Endothelial cell of umbilical vein (primary cell): ENCODE results near the gene ZBTB9. TPM values are rescaled to one million over a fixed set of nuclear protein-coding genes. Genes with fewer than 3 reads are reported as not detected.

Experiments
- BruUV-seq: library from RNA; stranded (reverse); fragments of 400-500 nt; replicated peaks from 2 replicates; lab custom pipeline; 2021; lab: Mats Ljungman, UMichigan
- CTCF ChIA-PET: fragments of 300-600, 350-600 bp; sonication (Branson Sonifier 250); formaldehyde crosslinking; loops from one replicate; lab custom pipeline; 2021; ENCODE audit warnings: antibody characterized with exemption, inconsistent platforms; lab: Charles Lee
- POLR2A ChIA-PET: fragments of 300-600, 350-600 bp; sonication (Branson Sonifier 250); formaldehyde crosslinking; loops from one replicate; lab custom pipeline; 2021; ENCODE audit warnings: antibody characterized with exemption, inconsistent platforms; lab: Charles Lee
- DNase-seq: peaks from one replicate; pipeline ENCODE4 v3.0.0-alpha.2; 2011; ENCODE audit warnings: low read depth, low spot score
- FAIRE-seq: peaks from 2 replicates; lab custom pipeline; 2011; peaks lifted over from hg19 to GRCh38; lab: Jason Lieb, UNC
- H2AFZ ChIP-seq: 2 replicates; pipeline ENCODE4 v1.6.0; 2012; ENCODE audit warnings: low read depth, low read length, control low read depth, inconsistent platforms
- H3K27ac ChIP-seq: 2 replicates; pipeline ENCODE4 v1.5.1; 2011; ENCODE audit warnings: low read depth, mild to moderate bottlenecking, control low read depth, low read length, moderate library complexity; ENCODE audit not compliant: insufficient read depth
- H3K27me3 ChIP-seq, 2 experiments: 2 replicates each; pipeline versions ENCODE4 v1.6.0 to v1.6.1; 2011; ENCODE audit warnings: low read length in 2 of 2, mixed read lengths in 1 of 2; ENCODE audit not compliant: control insufficient read depth in 2 of 2, insufficient read depth in 2 of 2
- H3K36me3 ChIP-seq, 2 experiments: 2 replicates in 1 of 2; 3 replicates in 1 of 2; pipeline ENCODE4 v1.5.1; 2011; ENCODE audit warnings: low read length in 2 of 2, mild to moderate bottlenecking in 1 of 2, moderate library complexity in 1 of 2; ENCODE audit not compliant: control insufficient read depth in 2 of 2, insufficient read depth in 2 of 2; ENCODE audit errors: extremely low read depth in 1 of 2
- H3K4me1 ChIP-seq: 3 replicates; pipeline ENCODE4 v1.5.1; 2011; ENCODE audit warnings: mild to moderate bottlenecking, low read length; ENCODE audit not compliant: control insufficient read depth, insufficient read depth; ENCODE audit errors: extremely low read depth
- H3K4me2 ChIP-seq: 2 replicates; pipeline ENCODE4 v1.6.1; 2011; ENCODE audit warnings: low read length, control low read depth, mixed read lengths; ENCODE audit not compliant: insufficient read depth
- H3K4me3 ChIP-seq, 3 experiments: fragments of 200-600 bp in 1 of 3; sonication (generic), shearing (Covaris generic) in 1 of 3; replicated peaks in 1 of 3; 2 replicates each; pipeline ENCODE4 v1.5.1; 2011 to 2016; ENCODE audit warnings: control low read depth in 3 of 3, low read length in 3 of 3, mild to moderate bottlenecking in 2 of 3, inconsistent platforms in 1 of 3, low read depth in 1 of 3, moderate library complexity in 1 of 3; ENCODE audit not compliant: insufficient read depth in 1 of 3
- H3K79me2 ChIP-seq: 2 replicates; pipeline ENCODE4 v1.6.0; 2012; ENCODE audit warnings: low read length, inconsistent platforms; ENCODE audit not compliant: control insufficient read depth, insufficient read depth
- H3K9ac ChIP-seq: replicated peaks from 2 replicates; pipeline ENCODE3; 2011; ENCODE audit warnings: low read length, control low read depth; ENCODE audit not compliant: insufficient read depth; ENCODE audit errors: extremely low read depth
- H3K9me1 ChIP-seq: replicated peaks from 3 replicates; pipeline ENCODE4 v1.6.0; 2011; ENCODE audit warnings: mild to moderate bottlenecking, low read length; ENCODE audit not compliant: control insufficient read depth, insufficient read depth; ENCODE audit errors: extremely low read depth
- H3K9me3 ChIP-seq: replicated peaks from 2 replicates; pipeline ENCODE4 v1.5.1; 2012; ENCODE audit warnings: low read length, inconsistent platforms; ENCODE audit not compliant: control insufficient read depth, insufficient read depth
- H4K20me1 ChIP-seq: replicated peaks from 2 replicates; pipeline ENCODE3; 2011; ENCODE audit warnings: mild to moderate bottlenecking, low read length; ENCODE audit not compliant: control insufficient read depth, insufficient read depth; ENCODE audit errors: extremely low read depth
- EZH2 ChIP-seq: IDR thresholded peaks from 2 replicates; pipeline ENCODE4 v1.6.1; 2012; ENCODE audit warnings: borderline replicate concordance, low read depth, mild to moderate bottlenecking, moderate library complexity, low read length, inconsistent platforms; ENCODE audit not compliant: severe bottlenecking
- FOS ChIP-seq: IDR thresholded peaks from 2 replicates; pipeline ENCODE4 v1.6.1; 2011; ENCODE audit warnings: mild to moderate bottlenecking, low read length, moderate library complexity, borderline replicate concordance; ENCODE audit not compliant: insufficient read depth
- GATA2 ChIP-seq: IDR thresholded peaks from 2 replicates; pipeline ENCODE4 v1.7.0; 2011; ENCODE audit warnings: low read depth, mild to moderate bottlenecking, moderate library complexity, mixed read lengths, low read length; ENCODE audit not compliant: insufficient read length, insufficient read depth
- JUN ChIP-seq: IDR thresholded peaks from 2 replicates; pipeline ENCODE4 v1.6.1; 2011; ENCODE audit warnings: borderline replicate concordance, low read depth; ENCODE audit not compliant: insufficient read length, insufficient read depth
- MYC ChIP-seq: IDR thresholded peaks from one replicate; pipeline ENCODE4 v1.6.1; 2011; ENCODE audit warnings: mild to moderate bottlenecking, low read depth, low read length
- POLR2A ChIP-seq: IDR thresholded peaks from 2 replicates; pipeline ENCODE4 v1.6.1; 2012; ENCODE audit warnings: low read depth, mild to moderate bottlenecking, control low read depth, low read length
- POLR2AphosphoS5 ChIP-seq: IDR thresholded peaks from 2 replicates; pipeline ENCODE4 v1.6.1; 2012; ENCODE audit warnings: low read depth, mild to moderate bottlenecking, control low read depth, low read length, moderate library complexity; ENCODE audit not compliant: insufficient read depth
- dilution Hi-C: fragments of 300-500 bp; cut with MboI; formaldehyde crosslinking; loops from one replicate; pipeline ENCODE4 v1.15.0; 2019; ENCODE audit warnings: low sequenced_read_pairs; ENCODE audit not compliant: extremely low pct_ligation_motif_present
- intact Hi-C: fragments of 100-400 bp; cut with micrococcal nuclease; formaldehyde crosslinking; loops from one replicate; pipeline ENCODE4 v1.10.0; 2022
- polyA plus RNA-seq, 4 experiments: library from polyadenylated mRNA; depleted of rRNA in 3 of 4; stranded (reverse) in 3 of 4; unstranded in 1 of 4; fragments of >200 nt; gene quantifications; 2 replicates each; pipeline versions ENCODE4 v1.2.1 to v1.2.3, GENCODE V29; 2011 to 2012; ENCODE audit warnings: missing spikeins in 1 of 4
- total RNA-seq: library from RNA; stranded (reverse); gene quantifications from 2 replicates; pipeline ENCODE4 v1.2.3, GENCODE V29; 2021
- TF ChIP-seq, protein P1 (sequence below), 2 donors: IDR thresholded peaks; 1 replicate in 1 of 2; 2 replicates in 1 of 2; pipeline ENCODE4 v1.5.1; 2011; ENCODE audit warnings: low read length in 2 of 2, mild to moderate bottlenecking in 2 of 2, moderate library complexity in 2 of 2, control low read depth in 1 of 2, inconsistent platforms in 1 of 2, low read depth in 1 of 2; ENCODE audit not compliant: insufficient read depth in 1 of 2; ENCODE audit errors: extremely low read depth in 1 of 2
- TF ChIP-seq, protein P2 (sequence below): IDR thresholded peaks from 2 replicates; pipeline ENCODE4 v1.6.1; 2011; ENCODE audit not compliant: insufficient read depth, insufficient read length

ZBTB9 gene
- total and polyA plus RNA-seq, 2 donors (not counting 3 experiments of a cell fraction or from before 2014, with no cell fraction given) = 4.7 to 8.0 TPM

DNA sequence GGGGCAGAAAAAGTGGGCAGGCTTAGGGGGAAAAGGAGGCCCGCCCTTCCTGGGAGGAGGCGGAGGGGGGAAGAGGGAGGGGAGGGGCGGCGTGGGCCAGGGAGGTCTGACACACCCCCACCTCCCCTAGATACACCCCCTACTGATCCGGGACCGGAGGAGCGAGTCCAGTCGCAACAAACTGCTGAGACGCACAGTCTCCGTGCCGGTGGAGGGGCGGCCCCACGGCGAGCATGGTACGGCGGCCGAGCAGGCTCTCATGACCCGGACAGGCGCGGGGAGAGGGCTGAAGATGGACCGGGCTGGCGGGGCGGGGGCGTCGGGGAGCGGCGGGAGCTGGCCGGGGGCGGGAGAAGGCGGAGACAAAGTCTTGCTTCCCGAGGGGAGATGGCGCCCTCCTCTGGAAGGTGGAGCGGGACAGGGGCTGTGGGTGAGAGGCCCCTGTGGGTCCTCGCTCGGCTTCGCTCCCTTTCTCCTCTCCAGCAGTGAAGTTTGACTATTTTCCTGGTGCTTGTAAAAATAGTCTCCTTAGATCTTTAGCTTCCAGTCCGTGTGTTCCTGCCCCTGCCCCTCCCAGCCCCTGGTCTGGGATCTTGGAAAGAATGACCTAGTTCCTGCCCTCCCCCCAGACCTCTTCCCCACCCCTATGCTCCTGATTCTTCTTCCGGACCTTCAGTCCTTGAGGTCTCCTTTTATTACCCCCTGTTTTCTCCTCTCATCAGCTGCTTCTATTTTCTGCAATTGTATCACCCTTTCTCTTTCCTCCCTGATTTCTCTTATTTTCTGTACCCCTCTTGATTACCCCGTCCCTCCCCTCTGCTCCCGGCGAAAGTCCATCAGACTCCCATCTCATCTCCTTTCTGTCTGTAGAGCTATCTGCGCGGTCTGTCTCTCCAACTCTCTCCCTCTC is 28.5 kb upstream of the ZBTB9 start:
- Histone ChIP-seq H3K36me3 (no peaks in the 10 kb centered on the region), H3K27ac (peak overlapping the region; percentile 56), H3K4me1 (peaks cover 26% of the 10 kb centered on the region), H3K9me3 (no peaks in the 10 kb centered on the region), H2AFZ (peak overlapping the region; percentile 82), H3K4me3 (peak overlapping the region; percentile 54 to 70 (median 69)), H3K79me2 (no peaks in the 10 kb centered on the region), H3K27me3 (peaks cover 16% of the 10 kb centered on the region in 2 experiments), H3K4me2 (peak overlapping the region; percentile 89), H3K9me1 (no peaks in the 10 kb centered on the region), H4K20me1 (no peaks in the 10 kb centered on the region), H3K9ac (peak overlapping the region; percentile 60)
- intact Hi-C loops (loop anchor here (1.0 to 5.0 kb wide), 5 partner anchors 9 to 155 kb away; partner anchors contain the start of genes BAK1, KIFC1, RPS18 and VPS52), dilution Hi-C loops (no loop called here)
- ChIA-PET CTCF (interaction anchor here (0.5 to 2.5 kb wide), 15 partner anchors 10 to 728 kb away, joined by 3 to 15 read pairs (median 3); partner anchors contain the start of genes B3GALT4, CUTA and PHF1), POLR2A (interaction anchor here (0.8 kb wide), 1 partner anchor 108 kb away, joined by 3 read pairs; the partner anchor contains the start of gene ZBTB22)
- DNase-seq (peak; percentile 85), FAIRE-seq (peak; percentile 85)
- TSS peak; percentile 56 for BruUV-seq
- TF ChIP-seq POLR2AphosphoS5 (peak; percentile 90), FOS (no peak), EZH2 (no peak), MYC (no peak), JUN (no peak), GATA2 (no peak), POLR2A (peak; percentile 94)
- TF ChIP-seq, protein P1, sequence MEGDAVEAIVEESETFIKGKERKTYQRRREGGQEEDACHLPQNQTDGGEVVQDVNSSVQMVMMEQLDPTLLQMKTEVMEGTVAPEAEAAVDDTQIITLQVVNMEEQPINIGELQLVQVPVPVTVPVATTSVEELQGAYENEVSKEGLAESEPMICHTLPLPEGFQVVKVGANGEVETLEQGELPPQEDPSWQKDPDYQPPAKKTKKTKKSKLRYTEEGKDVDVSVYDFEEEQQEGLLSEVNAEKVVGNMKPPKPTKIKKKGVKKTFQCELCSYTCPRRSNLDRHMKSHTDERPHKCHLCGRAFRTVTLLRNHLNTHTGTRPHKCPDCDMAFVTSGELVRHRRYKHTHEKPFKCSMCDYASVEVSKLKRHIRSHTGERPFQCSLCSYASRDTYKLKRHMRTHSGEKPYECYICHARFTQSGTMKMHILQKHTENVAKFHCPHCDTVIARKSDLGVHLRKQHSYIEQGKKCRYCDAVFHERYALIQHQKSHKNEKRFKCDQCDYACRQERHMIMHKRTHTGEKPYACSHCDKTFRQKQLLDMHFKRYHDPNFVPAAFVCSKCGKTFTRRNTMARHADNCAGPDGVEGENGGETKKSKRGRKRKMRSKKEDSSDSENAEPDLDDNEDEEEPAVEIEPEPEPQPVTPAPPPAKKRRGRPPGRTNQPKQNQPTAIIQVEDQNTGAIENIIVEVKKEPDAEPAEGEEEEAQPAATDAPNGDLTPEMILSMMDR (IDR thresholded peaks at IDR 0.05; ENCODE audit: extremely low read depth in 1 of 2, insufficient read depth in 1 of 2, low read depth in 1 of 2, low read length in 2 of 2) = peak; percentile 29 to 75
- TF ChIP-seq, protein P2, sequence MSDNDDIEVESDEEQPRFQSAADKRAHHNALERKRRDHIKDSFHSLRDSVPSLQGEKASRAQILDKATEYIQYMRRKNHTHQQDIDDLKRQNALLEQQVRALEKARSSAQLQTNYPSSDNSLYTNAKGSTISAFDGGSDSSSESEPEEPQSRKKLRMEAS = peak; percentile 31
